ENCODE results near the gene POPDC2. TPM values are rescaled to one million over a fixed set of nuclear protein-coding genes. Genes with fewer than 3 reads are reported as not detected.
A peak's percentile ranks its signal among the peaks of the same experiment; 100 is the strongest.

The POPDC2 gene
- total and polyA plus RNA-seq, 8 donors: 1.3 to 6.6 (median 4.8) TPM

- TF ChIP-seq CTCF (IDR thresholded peaks at IDR 0.05): no peak
- DNase-seq (no peak), ATAC-seq (peak; percentile 58)
- Histone ChIP-seq H3K27ac (no peak overlapping the region), H3K27me3 (no peaks in the 10 kb centered on the region), H3K4me3 (no peak overlapping the region), H3K9me3 (no peaks in the 10 kb centered on the region), H3K36me3 (no peaks in the 10 kb centered on the region), H3K4me1 (peaks cover 0 to 11% of the 10 kb centered on the region in 2 donors)
- intact Hi-C loops (cut with DNase I): no loop called here
These were observed 2.3 kb downstream of the POPDC2 start for GRCh38 chr3:119657887-119658702.

- ATAC-seq: peak; percentile 19
These were observed 6.5 kb downstream of the POPDC2 start for GRCh38 chr3:119653876-119654275.

GRCh38 chr3:119652306-119653033 is 7.9 kb downstream of the POPDC2 start:
- Histone ChIP-seq H3K4me3 (no peak overlapping the region), H3K9me3 (no peaks in the 10 kb centered on the region), H3K4me1 (peaks cover 7 to 13% of the 10 kb centered on the region in 2 donors), H3K27ac (peak overlapping the region in 1 of 2 donors; percentile 61), H3K36me3 (no peaks in the 10 kb centered on the region), H3K27me3 (no peaks in the 10 kb centered on the region)
- intact Hi-C loops (cut with DNase I): no loop called here
- no peak for TF ChIP-seq CTCF (IDR thresholded peaks at IDR 0.05)
- DNase-seq (no peak), ATAC-seq (no peak)

More at GRCh38 chr3:119653876-119654275, 6.5 kb downstream of the POPDC2 start:
- Histone ChIP-seq H3K27me3 (no peaks in the 10 kb centered on the region), H3K9me3 (no peaks in the 10 kb centered on the region), H3K4me3 (no peak overlapping the region), H3K36me3 (no peaks in the 10 kb centered on the region), H3K27ac (no peak overlapping the region), H3K4me1 (peaks cover 0 to 3% of the 10 kb centered on the region in 2 donors)
- DNase-seq: no peak
- no peak for TF ChIP-seq CTCF (IDR thresholded peaks at IDR 0.05)
- intact Hi-C loops (cut with DNase I): no loop called here

GRCh38 chr3:119649761-119650160 is 10.6 kb downstream of the POPDC2 start:
- H3K36me3 ChIP-seq: no peaks in the 10 kb centered on the region
- ATAC-seq (no peak), DNase-seq (no peak)
- H3K4me3 ChIP-seq: no peak overlapping the region
- H3K9me3 ChIP-seq: no peaks in the 10 kb centered on the region
- TF ChIP-seq CTCF (IDR thresholded peaks at IDR 0.05): no peak
- H3K4me1 ChIP-seq: peaks cover 10 to 19% of the 10 kb centered on the region in 2 donors
- intact Hi-C loops (cut with DNase I): no loop called here
- peak overlapping the region in 1 of 2 donors; percentile 84 for H3K27ac ChIP-seq
- H3K27me3 ChIP-seq: no peaks in the 10 kb centered on the region
